GM18867 (cell line): ENCODE data around the gene SIMC1.

Experiments
- ATAC-seq: cut with Tn5 transposase; IDR thresholded peaks from one replicate; pipeline ENCODE4 v1.9.1; 2021; ENCODE audit warnings: mild to moderate bottlenecking, moderate library complexity; ENCODE audit not compliant: unreplicated experiment

SIMC1 gene

DNA sequence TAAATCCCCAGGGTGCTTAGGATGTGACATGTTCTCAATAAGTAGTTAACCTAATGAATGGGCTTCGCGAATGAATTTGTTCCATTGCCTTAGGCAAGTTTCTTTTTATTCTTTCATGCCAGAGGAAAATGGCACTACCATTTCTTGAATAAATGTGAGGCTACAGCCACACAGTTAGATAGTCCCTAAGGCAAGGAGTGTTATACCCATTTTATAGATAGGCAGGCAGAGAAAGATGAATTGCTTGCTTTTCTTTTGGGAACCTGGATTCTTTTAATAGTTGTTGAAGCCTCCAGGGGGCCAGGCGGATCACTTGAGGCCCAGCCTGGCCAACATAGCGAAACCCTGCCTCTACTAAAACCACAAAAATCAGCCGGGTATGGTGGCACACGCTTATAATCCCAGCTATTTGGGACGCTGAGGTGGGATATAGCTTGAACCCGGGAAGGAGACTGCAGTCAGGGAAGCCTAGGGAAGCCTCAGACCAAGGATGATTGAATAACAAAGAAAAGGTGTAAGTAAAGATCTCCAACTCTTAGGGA lies 149.2 kb downstream of the SIMC1 start:
- ATAC-seq, result no peak

DNA sequence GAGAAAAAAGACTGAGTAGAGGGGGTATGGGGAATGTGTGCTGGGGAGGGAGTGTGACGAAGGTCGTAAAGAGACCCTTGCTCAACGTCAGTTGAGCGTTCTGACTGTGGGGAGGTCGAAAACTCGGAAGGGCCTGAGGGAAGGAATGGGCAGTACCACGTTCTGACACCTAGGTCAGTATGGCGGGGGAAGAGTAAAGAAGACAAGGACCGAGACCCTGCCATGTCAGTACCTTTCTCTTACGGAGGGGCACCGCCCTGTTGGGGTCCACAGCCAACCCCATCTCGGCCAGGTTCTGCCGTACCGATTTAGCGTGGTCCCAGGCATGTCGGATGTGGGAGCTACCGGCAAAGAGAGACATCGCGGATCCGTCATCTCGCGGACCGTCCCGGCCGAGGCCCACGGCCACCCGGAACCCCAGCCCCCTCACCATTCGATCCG lies 149.8 kb downstream of the SIMC1 start:
- no peak for ATAC-seq

DNA sequence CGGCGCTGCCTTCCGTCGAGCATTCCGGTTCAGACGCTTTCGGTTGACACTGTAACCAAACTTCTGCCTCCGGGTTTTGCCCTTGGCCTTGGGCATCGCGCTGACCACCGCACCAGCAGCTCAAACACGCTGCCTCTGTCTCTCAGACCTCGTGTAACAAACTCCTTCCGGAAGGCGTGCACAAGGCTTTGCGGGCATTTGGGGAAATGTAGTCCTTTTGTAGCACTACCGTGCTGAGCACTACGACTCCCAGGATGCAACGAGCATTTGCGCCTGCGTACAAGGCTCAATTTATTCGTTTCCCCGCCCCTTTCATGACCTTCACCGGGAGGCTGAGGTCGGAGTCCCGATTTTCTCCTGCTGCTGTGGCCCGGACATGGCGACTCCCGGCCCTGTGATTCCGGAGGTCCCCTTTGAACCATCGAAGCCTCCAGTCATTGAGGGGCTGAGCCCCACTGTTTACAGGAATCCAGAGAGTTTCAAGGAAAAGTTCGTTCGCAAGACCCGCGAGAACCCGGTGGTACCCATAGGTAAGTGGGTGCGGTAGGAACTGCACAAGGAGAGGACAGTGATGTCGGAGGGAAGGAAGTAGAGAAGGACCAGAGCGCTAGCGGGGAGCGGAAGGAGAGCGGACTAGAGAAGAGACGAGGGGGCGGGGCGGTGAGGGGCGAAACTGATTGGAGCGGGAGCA lies 150.4 kb downstream of the SIMC1 start, which contains the start of the genes HIGD2A and NOP16:
Gene HIGD2A, plus strand, starts transcription at position 308 of the 691 bp plus-strand sequence. Its CDS starts 69 bp downstream, at position 377.
Gene NOP16, minus strand, starts transcription at position 155 of the 691 bp plus-strand sequence. Its CDS starts 59 bp downstream, at position 96.
- peak; percentile 90 for ATAC-seq

DNA sequence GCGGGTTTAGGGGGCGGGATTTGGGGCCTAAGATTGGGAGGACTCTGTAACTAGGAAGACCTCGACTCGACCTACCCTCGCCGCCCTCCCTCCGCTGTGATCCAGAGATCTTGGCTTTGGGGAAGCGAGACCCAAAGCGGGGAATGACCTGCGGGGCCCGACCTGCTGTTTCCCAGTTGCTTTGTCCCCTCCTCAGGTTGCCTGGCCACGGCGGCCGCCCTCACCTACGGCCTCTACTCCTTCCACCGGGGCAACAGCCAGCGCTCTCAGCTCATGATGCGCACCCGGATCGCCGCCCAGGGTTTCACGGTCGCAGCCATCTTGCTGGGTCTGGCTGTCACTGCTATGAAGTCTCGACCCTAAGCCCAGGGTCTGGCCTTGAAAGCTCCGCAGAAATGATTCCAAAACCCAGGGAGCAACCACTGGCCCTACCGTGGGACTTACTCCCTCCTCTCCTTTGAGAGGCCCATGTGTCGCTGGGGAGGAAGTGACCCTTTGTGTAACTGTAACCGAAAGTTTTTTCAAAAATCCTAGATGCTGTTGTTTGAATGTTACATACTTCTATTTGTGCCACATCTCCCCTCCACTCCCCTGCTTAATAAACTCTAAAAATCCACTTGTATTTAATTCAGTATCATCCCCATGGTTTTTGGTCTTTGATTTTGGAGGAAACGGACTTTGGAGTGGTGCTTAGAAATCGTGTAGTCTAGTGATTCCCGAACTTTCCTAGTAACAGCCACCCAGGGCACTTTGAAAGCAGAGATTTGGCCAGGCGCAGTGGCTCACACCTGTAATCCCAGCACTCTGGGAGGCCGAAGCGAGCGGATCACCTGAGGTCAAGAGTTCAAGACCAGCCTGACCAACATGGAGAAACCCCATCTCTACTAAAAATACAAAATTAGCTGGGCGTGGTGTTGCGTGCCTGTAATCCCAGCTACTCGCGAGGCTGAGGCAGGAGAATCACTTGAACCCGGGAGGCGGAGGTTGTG lies 151.2 kb downstream of the SIMC1 start:
- peak; percentile 30 for ATAC-seq

DNA sequence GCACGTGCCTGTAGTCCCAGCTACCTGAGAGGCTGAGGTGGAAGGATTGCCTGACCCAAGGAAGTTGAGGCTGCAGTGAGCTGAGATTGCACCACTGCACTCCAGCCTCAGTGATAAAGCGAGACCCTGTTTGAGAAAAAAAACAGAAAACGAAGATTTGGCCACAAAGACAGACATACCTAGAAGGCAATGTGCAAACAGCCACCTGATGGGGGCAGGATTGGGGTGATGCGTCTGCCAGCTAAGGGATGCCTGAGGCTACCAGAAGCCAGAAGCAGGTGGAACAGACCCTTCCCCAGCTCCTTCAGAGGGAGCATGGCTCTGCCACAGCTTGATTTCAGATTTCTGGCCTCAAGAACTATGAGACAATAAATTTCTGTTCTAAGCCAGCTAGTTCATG lies 153.3 kb downstream of the SIMC1 start:
- ATAC-seq, result no peak

DNA sequence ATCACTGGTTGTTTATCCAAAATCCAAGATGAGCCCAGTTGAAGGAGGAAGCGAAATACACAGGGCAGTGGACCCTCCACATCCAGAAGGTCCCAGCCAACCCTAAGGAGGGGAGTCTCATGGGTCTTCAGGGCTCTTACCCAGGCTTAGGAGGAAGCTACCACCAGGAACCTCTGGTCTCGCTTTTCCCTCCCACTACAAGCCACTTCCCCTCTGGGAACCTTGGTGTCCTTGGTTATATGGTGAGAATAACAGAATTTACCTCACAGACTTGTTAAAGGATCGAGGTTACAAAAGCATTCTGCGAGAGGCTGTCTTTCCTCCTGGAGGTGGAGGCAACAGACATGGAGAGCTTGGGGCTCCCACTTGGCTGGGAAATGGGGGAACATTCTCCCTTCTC lies 153.8 kb downstream of the SIMC1 start:
- no peak for ATAC-seq

DNA sequence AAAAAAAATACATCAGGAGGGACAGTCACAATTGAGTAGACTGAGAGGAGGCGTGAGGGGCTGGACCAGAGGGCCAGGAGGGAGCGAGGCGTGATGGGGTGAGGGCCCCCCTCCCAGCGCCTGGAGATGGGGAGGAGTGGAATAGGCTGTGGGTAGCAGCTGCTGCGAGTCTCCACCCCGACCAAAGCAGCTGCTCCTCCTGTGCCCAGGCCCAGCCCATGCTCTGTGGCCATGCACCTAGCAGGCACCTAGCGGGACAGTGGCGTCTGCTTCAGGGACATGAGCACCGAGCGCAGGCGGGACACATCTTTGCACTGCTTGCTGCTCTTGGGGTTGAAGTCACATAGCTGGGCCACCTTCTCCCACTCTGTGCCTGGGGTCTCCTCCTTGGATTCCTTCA lies 154.3 kb downstream of the SIMC1 start:
- ATAC-seq, result no peak

DNA sequence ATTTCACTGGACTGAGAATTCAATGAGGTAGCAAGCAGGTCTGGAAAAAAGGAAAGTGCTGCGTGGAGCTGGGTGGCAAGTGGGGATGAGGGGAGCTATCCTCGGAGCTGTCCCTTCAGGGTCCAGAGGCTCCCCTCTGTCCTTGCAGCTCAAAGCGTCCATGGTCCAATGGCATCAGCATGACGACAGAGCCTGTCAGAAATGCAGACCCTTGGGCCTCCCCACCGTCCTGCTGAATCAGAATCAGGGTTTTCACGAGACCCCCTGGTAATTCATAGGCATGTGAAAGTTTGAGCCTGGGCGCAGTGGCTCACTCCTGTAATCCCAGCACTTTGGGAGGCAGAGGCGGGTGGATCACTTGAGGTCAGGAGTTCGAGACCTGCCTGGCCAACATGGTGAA lies 155.9 kb downstream of the SIMC1 start:
- no peak for ATAC-seq

DNA sequence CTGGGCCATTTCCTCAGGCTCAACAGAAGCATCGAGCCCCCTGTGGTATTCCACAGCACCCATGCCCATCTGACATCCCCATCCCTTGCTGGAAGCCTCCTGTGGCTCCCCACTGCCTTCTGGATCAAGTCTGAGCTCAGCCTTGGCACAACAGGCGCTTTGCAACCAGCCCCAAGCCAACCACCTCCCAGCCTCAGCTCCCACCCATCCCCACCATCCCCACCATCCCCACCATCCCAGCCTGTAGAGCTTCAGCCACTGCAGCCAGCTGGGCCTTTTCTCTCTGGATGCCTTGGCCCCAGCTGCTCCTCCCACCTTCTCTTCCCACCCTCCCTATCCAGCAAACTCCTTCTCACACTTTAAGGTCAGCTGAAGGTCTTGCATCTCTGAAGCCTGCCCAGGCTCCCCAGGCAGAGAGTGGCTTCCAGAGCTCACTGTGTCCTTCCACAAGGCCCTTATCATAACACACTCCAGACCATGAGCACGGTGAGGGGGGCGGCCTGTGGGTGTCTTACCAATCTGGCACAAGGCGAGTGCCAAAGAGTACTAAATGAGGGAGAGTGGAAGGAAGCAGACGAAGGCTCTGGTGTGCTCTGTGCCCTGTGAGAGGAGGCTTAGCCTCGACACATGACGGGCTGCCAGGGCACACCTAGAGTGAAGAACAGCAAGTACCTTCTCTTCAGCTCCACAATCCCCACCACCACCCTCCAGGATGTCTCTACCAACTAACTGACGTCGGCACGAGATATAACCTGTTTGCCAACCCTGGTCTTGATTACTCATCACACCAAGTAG lies 156.9 kb downstream of the SIMC1 start:
- no peak for ATAC-seq
